A673 (cell line): Measurements from ENCODE around the gene ZBTB20. TPM values are rescaled to one million over a fixed set of nuclear protein-coding genes. Genes with fewer than 3 reads are reported as not detected.

Experiments used
- BruUV-seq: library from RNA; stranded (reverse); fragments of 400-500 nt; replicated peaks from 2 replicates; lab custom pipeline; 2021; lab: Mats Ljungman, UMichigan
- CTCF ChIA-PET: fragments of 300-600 bp; sonication (Branson Sonifier 250); formaldehyde crosslinking; loops from one replicate; lab custom pipeline; 2022; ENCODE audit warnings: antibody characterized with exemption; lab: Charles Lee
- POLR2A ChIA-PET: fragments of 300-600 bp; sonication (Branson Sonifier 250); formaldehyde crosslinking; loops from one replicate; lab custom pipeline; 2022; ENCODE audit warnings: antibody characterized with exemption; ENCODE audit not compliant: low non-redundant PET; lab: Charles Lee
- DNase-seq: peaks from one replicate; pipeline ENCODE4 v3.0.0-alpha.2; 2015; ENCODE audit warnings: low spot score
- H3K27ac ChIP-seq: fragments of 200-600 bp; sonication (generic); 2 replicates; pipeline ENCODE4 v1.5.1; 2016; ENCODE audit warnings: mixed run types, low read depth, mild to moderate bottlenecking, mixed read lengths, antibody characterized with exemption, low read length; ENCODE audit not compliant: poor library complexity, severe bottlenecking
- H3K27me3 ChIP-seq: fragments of 200-600 bp; sonication (generic); replicated peaks from 2 replicates; pipeline ENCODE4 v1.6.1; 2017; ENCODE audit warnings: mixed run types, low read depth, mild to moderate bottlenecking, mixed read lengths, antibody characterized with exemption, low read length; ENCODE audit not compliant: insufficient read depth, poor library complexity
- H3K36me3 ChIP-seq: fragments of 200-600 bp; sonication (generic); 2 replicates; pipeline ENCODE4 v1.6.1; 2016; ENCODE audit warnings: mixed run types, mild to moderate bottlenecking, mixed read lengths, antibody characterized with exemption, low read length; ENCODE audit not compliant: insufficient read depth, poor library complexity, severe bottlenecking
- H3K4me1 ChIP-seq: fragments of 200-600 bp; sonication (generic); 2 replicates; pipeline ENCODE4 v1.6.1; 2017; ENCODE audit warnings: mixed run types, mild to moderate bottlenecking, mixed read lengths, antibody characterized with exemption, low read length; ENCODE audit not compliant: insufficient read depth, poor library complexity, severe bottlenecking
- H3K4me3 ChIP-seq: fragments of 200-600 bp; sonication (generic); 2 replicates; pipeline ENCODE4 v1.5.1; 2016; ENCODE audit warnings: low read depth, mixed run types, mild to moderate bottlenecking, mixed read lengths, low read length; ENCODE audit not compliant: poor library complexity, severe bottlenecking
- H3K9me3 ChIP-seq: fragments of 200-600 bp; sonication (generic); 2 replicates; pipeline ENCODE4 v1.6.1; 2016; ENCODE audit warnings: mixed run types, low read depth, mild to moderate bottlenecking, mixed read lengths, antibody characterized with exemption, low read length; ENCODE audit not compliant: poor library complexity, severe bottlenecking
- EZH2 ChIP-seq: fragments of 200-600 bp; sonication (generic); IDR thresholded peaks from 2 replicates; pipeline ENCODE4 v1.6.1; 2017; ENCODE audit warnings: borderline replicate concordance, low read depth, mild to moderate bottlenecking, mixed read lengths, antibody characterized with exemption, low read length; ENCODE audit not compliant: poor library complexity, severe bottlenecking
- intact Hi-C: fragments of 100-400 bp; cut with micrococcal nuclease; formaldehyde crosslinking; loops from one replicate; pipeline ENCODE4 v1.10.0; 2022; ENCODE audit not compliant: unreplicated experiment
- total RNA-seq: library from RNA; stranded (reverse); gene quantifications from 2 replicates; pipeline ENCODE4 v1.2.3, GENCODE V29; 2021
- TF ChIP-seq, protein P1 (sequence below): fragments of 300-800, 200-600 bp; sonication (generic); conservative IDR thresholded peaks from 2 replicates; pipeline ENCODE4 v1.5.1; 2017; ENCODE audit warnings: low read depth, mild to moderate bottlenecking, antibody characterized with exemption, low read length, moderate library complexity, mixed read lengths

ZBTB20 gene
- total RNA-seq, 1 experiment from 2014 or later: 13.5 TPM

DNA sequence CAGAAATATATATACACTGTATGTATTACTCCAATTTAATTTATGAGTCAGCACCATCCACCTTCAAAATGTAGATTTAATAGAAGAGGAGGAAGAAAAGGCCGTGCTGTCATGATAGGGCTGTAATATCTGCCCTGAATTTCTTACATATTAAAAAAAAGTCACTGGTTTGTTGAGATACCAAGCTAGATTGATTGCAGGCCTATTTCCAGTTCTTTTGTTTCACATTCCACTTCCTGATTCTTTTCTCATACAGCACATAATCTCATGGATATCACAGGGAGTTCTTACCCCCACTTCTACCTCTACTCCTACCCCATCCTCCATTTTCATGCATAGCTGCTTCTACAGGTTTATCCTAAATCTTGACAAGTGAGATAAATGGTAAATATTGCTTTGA lies 290.3 kb downstream of the ZBTB20 start:
- DNase-seq: no peak
- Histone ChIP-seq H3K36me3 (no peaks in the 10 kb centered on the region), H3K4me3 (no peak overlapping the region), H3K4me1 (no peaks in the 10 kb centered on the region), H3K27me3 (no peaks in the 10 kb centered on the region), H3K27ac (no peak overlapping the region), H3K9me3 (no peaks in the 10 kb centered on the region)
- BruUV-seq: no TSS peak
- ChIA-PET POLR2A (no interaction called here), CTCF (no interaction called here)
- intact Hi-C loops: no loop called here
- TF ChIP-seq EZH2: no peak
- TF ChIP-seq, protein P1, sequence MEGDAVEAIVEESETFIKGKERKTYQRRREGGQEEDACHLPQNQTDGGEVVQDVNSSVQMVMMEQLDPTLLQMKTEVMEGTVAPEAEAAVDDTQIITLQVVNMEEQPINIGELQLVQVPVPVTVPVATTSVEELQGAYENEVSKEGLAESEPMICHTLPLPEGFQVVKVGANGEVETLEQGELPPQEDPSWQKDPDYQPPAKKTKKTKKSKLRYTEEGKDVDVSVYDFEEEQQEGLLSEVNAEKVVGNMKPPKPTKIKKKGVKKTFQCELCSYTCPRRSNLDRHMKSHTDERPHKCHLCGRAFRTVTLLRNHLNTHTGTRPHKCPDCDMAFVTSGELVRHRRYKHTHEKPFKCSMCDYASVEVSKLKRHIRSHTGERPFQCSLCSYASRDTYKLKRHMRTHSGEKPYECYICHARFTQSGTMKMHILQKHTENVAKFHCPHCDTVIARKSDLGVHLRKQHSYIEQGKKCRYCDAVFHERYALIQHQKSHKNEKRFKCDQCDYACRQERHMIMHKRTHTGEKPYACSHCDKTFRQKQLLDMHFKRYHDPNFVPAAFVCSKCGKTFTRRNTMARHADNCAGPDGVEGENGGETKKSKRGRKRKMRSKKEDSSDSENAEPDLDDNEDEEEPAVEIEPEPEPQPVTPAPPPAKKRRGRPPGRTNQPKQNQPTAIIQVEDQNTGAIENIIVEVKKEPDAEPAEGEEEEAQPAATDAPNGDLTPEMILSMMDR: no peak

DNA sequence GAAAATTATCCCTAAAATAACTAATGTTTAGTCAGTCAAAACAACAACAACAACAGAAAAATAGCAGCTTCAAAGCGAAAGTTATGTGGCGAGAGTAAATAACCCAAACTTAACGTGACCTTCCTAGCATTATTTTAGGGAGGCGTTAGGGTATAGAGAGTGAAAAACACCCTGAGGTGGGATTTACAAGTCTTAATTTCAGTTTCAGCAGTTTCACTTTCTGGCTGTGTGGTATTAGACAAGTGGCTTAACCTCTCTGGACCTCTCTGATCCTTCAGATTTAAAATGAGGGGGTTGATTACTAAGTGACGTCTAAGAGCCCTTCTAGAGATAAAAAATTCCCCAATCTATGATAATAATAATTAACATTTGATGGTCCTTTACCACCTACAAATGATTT lies 291.2 kb downstream of the ZBTB20 start:
- H3K9me3 ChIP-seq: no peaks in the 10 kb centered on the region
- no peaks in the 10 kb centered on the region for H3K4me1 ChIP-seq
- no peak overlapping the region for H3K4me3 ChIP-seq
- no peaks in the 10 kb centered on the region for H3K36me3 ChIP-seq
- no peak for TF ChIP-seq EZH2
- POLR2A ChIA-PET: no interaction called here
- H3K27ac ChIP-seq: no peak overlapping the region
- intact Hi-C loops: no loop called here
- no TSS peak for BruUV-seq
- DNase-seq: no peak
- H3K27me3 ChIP-seq: no peaks in the 10 kb centered on the region
- CTCF ChIA-PET: no interaction called here

DNA sequence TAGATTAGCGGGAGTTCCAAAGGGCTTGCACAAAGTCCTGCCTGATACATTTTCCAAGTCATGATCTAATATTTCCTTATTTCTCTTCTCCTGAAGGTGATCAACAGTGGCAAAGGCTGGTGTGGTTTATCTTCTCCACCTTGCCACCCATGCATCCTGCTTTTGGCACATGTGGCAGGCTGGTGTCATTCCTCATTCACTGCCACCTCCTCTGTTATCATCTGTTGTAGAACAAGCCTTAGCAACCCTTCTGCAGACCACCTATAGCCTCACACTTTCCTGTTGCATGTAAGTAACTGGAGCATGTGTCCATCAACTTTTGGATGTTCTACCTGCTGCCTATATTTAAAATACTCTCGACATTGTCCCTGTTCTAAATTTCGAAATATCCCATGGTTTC lies 294.1 kb downstream of the ZBTB20 start:
- intact Hi-C loops: no loop called here
- Histone ChIP-seq H3K36me3 (no peaks in the 10 kb centered on the region), H3K4me1 (peaks cover 7% of the 10 kb centered on the region), H3K27ac (no peak overlapping the region), H3K9me3 (no peaks in the 10 kb centered on the region), H3K4me3 (no peak overlapping the region), H3K27me3 (no peaks in the 10 kb centered on the region)
- no peak for DNase-seq
- CTCF ChIA-PET: no interaction called here
- no TSS peak for BruUV-seq
- TF ChIP-seq EZH2: no peak
- TF ChIP-seq, protein P1: no peak
- POLR2A ChIA-PET: no interaction called here

DNA sequence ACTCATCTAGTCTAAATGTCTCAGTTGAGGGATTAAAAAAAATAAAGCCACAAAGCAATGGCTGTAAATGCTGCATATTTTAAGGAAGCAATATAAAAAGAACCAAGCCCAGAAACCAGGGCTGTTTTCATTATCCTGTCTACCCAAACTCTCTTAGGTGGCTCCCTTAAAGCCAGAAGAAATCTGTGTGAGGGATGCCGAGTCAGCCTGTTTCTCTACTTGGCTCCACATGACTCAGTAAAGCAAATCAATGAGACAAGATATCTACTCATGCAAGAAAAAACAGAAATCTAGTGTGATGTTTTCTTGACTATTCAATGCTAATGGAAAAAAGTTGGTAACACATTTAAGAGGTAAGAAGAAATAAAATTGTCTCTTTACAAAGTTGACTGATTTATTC lies 296.2 kb downstream of the ZBTB20 start:
- Histone ChIP-seq H3K4me1 (peaks cover 15% of the 10 kb centered on the region), H3K27me3 (no peaks in the 10 kb centered on the region), H3K4me3 (no peak overlapping the region), H3K27ac (no peak overlapping the region), H3K9me3 (no peaks in the 10 kb centered on the region), H3K36me3 (no peaks in the 10 kb centered on the region)
- no peak for TF ChIP-seq EZH2
- TF ChIP-seq, protein P1: no peak
- DNase-seq: no peak
- CTCF ChIA-PET: no interaction called here
- POLR2A ChIA-PET: no interaction called here
- intact Hi-C loops: no loop called here
- no TSS peak for BruUV-seq
